Neutrophil (primary cell): ENCODE data around the gene PRKCSH.

ENCODE experiments used
- H3K27ac ChIP-seq: fragments of 200-600 bp; sonication (generic); 2 replicates; pipeline ENCODE4 v1.5.1; 2016; ENCODE audit warnings: mild to moderate bottlenecking, moderate library complexity
- H3K27me3 ChIP-seq: fragments of 200-600 bp; sonication (generic); 2 replicates; pipeline ENCODE4 v1.6.0; 2016; ENCODE audit warnings: mild to moderate bottlenecking
- H3K36me3 ChIP-seq: fragments of 200-600 bp; sonication (generic); 2 replicates; pipeline ENCODE4 v1.5.1; 2017
- H3K4me1 ChIP-seq, 2 experiments: fragments of 200-600 bp in 1 of 2; sonication (generic) in 1 of 2; 1 replicate in 1 of 2; 2 replicates in 1 of 2; pipeline versions ENCODE4 v1.5.1 to v1.6.1; 2013 to 2016; ENCODE audit warnings: low read depth in 1 of 2, low read length in 1 of 2, mild to moderate bottlenecking in 1 of 2, moderate library complexity in 1 of 2; ENCODE audit not compliant: control insufficient read depth in 1 of 2, insufficient read depth in 1 of 2
- H3K4me3 ChIP-seq, 2 experiments: fragments of 200-600 bp in 1 of 2; sonication (generic) in 1 of 2; 1 replicate in 1 of 2; 2 replicates in 1 of 2; pipeline ENCODE4 v1.5.1; 2013 to 2016; ENCODE audit warnings: low read depth in 1 of 2, low read length in 1 of 2, mild to moderate bottlenecking in 1 of 2, moderate library complexity in 1 of 2
- H3K9me3 ChIP-seq: fragments of 200-600 bp; sonication (generic); 2 replicates; pipeline ENCODE4 v1.5.1; 2016
- TF ChIP-seq, protein P1 (sequence below): fragments of 200-600 bp; sonication (generic); IDR thresholded peaks from 2 replicates; pipeline ENCODE4 v1.5.1; 2016; ENCODE audit warnings: antibody characterized with exemption

Gene PRKCSH, protein sequence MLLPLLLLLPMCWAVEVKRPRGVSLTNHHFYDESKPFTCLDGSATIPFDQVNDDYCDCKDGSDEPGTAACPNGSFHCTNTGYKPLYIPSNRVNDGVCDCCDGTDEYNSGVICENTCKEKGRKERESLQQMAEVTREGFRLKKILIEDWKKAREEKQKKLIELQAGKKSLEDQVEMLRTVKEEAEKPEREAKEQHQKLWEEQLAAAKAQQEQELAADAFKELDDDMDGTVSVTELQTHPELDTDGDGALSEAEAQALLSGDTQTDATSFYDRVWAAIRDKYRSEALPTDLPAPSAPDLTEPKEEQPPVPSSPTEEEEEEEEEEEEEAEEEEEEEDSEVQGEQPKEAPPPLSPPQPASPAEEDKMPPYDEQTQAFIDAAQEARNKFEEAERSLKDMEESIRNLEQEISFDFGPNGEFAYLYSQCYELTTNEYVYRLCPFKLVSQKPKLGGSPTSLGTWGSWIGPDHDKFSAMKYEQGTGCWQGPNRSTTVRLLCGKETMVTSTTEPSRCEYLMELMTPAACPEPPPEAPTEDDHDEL

GRCh38 chr19:11435057-11435832 lies at the start of gene PRKCSH, which contains the start of gene ODAD3:
Gene PRKCSH (plus strand): TSS chr19:11435635. CDS start chr19:11436118, 483 bp downstream.
Gene ODAD3 (minus strand): TSS chr19:11435121. CDS start chr19:11435016, 105 bp downstream.
- H3K36me3 ChIP-seq = peaks cover 38% of the 10 kb centered on the region
- peak within 1 kb of the TSS; percentile 96 for H3K27ac ChIP-seq
- H3K4me3 ChIP-seq = peak within 1 kb of the TSS; percentile 76 to 96
- H3K4me1 ChIP-seq = peaks cover 21 to 26% of the 10 kb centered on the region in 2 experiments
- H3K27me3 ChIP-seq = no peaks in the 10 kb centered on the region
- TF ChIP-seq, protein P1, sequence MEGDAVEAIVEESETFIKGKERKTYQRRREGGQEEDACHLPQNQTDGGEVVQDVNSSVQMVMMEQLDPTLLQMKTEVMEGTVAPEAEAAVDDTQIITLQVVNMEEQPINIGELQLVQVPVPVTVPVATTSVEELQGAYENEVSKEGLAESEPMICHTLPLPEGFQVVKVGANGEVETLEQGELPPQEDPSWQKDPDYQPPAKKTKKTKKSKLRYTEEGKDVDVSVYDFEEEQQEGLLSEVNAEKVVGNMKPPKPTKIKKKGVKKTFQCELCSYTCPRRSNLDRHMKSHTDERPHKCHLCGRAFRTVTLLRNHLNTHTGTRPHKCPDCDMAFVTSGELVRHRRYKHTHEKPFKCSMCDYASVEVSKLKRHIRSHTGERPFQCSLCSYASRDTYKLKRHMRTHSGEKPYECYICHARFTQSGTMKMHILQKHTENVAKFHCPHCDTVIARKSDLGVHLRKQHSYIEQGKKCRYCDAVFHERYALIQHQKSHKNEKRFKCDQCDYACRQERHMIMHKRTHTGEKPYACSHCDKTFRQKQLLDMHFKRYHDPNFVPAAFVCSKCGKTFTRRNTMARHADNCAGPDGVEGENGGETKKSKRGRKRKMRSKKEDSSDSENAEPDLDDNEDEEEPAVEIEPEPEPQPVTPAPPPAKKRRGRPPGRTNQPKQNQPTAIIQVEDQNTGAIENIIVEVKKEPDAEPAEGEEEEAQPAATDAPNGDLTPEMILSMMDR = peak; percentile 92
- H3K9me3 ChIP-seq = no peaks in the 10 kb centered on the region

- Histone ChIP-seq H3K27me3 (peaks cover 11% of the 10 kb centered on the region), H3K27ac (peak overlapping the region; percentile 87), H3K9me3 (no peaks in the 10 kb centered on the region), H3K36me3 (no peaks in the 10 kb centered on the region), H3K4me3 (peak overlapping the region in 1 of 2 experiments; percentile 28), H3K4me1 (peaks cover 39 to 45% of the 10 kb centered on the region in 2 experiments)
- TF ChIP-seq, protein P1 = no peak
Observed at GRCh38 chr19:11387162-11388034, 48.0 kb upstream of the PRKCSH start.

DNA sequence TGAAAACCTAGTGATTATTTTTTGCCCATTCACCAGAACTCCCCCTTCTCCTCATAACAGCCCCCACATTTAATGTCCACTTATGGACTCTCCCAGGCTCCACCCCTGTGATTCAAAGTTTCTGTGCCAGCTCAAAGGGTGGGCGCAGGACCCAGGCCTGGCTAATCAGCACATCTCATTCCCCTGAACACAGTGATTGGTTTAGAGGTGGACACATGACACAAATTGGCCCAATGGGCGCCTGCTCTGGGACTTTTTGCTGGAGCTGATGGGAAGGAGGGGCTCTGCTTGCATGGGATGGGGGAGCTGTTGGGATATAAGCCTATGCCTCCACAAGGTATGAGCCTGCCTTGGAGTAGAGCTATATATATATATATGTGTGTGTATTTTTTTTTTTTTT lies 45.1 kb upstream of the PRKCSH start:
- TF ChIP-seq, protein P1 = no peak
- Histone ChIP-seq H3K4me1 (peaks cover 19 to 22% of the 10 kb centered on the region in 2 experiments), H3K9me3 (no peaks in the 10 kb centered on the region), H3K36me3 (no peaks in the 10 kb centered on the region), H3K27me3 (no peaks in the 10 kb centered on the region), H3K27ac (no peak overlapping the region), H3K4me3 (no peak overlapping the region)

DNA sequence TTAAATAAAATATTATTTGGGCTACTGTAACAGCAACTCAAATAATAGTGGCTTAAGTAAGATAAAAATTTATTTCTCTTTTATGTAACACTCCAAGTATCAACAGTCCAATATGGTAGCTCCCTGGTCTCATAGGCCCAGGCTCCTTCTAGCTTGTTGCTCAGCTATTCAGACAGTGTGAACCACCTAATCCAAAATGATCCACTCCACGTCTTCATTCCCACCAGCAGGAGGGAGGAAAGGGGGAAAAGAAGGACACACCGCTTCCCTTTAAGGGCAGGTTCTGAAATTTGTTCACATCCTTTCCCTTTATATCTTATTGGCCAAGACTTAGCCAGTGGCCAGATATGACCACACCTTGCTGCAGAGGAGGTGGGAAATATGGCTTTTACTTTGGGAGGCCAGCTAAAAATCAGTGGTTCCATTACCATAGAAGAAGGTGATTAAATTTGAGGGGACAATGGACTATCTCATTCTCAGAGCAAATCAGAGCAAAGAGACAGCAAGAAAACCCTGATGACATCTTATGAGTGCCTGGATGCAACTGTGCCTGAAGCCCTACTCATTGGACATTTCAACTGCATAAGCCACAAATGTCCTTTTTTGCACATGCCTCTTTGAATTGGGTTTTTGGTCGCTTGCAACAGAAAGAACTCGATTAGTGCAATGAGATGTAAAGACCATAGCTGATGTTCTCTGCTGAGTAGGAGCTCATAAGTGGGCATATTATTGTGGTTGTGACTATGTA lies 44.3 kb upstream of the PRKCSH start:
- H3K27ac ChIP-seq = no peak overlapping the region
- H3K4me1 ChIP-seq = peaks cover 20 to 22% of the 10 kb centered on the region in 2 experiments
- TF ChIP-seq, protein P1 = no peak
- no peak overlapping the region for H3K4me3 ChIP-seq
- H3K27me3 ChIP-seq = no peaks in the 10 kb centered on the region
- H3K9me3 ChIP-seq = no peaks in the 10 kb centered on the region
- H3K36me3 ChIP-seq = no peaks in the 10 kb centered on the region
